ENCODE results near the gene SOS2.

- no peak for TF ChIP-seq CTCF (conservative IDR thresholded peaks at IDR 0.05)
- TF ChIP-seq EZH2 (IDR thresholded peaks at IDR 0.05; ENCODE audit: low read depth), result no peak
These were observed 1.7 kb downstream of the SOS2 start for GRCh38 chr14:50229681-50230080.

All from PC-9 (cell line).